Aorta (tissue), 5 donors: ENCODE results near the gene CCDC116. TPM values are rescaled to one million over a fixed set of nuclear protein-coding genes. Genes with fewer than 3 reads are reported as not detected.

ENCODE experiments used
- ATAC-seq: fragments of 200-7000 bp; cut with Tn5 transposase; one replicate; pipeline ENCODE4 v1.9.1; 2022; ENCODE audit warnings: moderate library complexity; ENCODE audit not compliant: low FRiP score
- DNase-seq, 2 donors: peaks; one replicate each; pipeline ENCODE4 v3.0.0-alpha.2; 2020
- H3K27ac ChIP-seq, 2 donors: one replicate each; pipeline ENCODE4 v1.5.1; 2013; ENCODE audit warnings: low read length in 2 of 2, mild to moderate bottlenecking in 2 of 2, moderate library complexity in 2 of 2, control low read depth in 1 of 2, inconsistent platforms in 1 of 2, low read depth in 1 of 2
- H3K27me3 ChIP-seq, 2 donors: one replicate each; pipeline ENCODE4 v1.6.1; 2013; ENCODE audit warnings: control low read depth in 1 of 2, low read length in 1 of 2, mild to moderate bottlenecking in 1 of 2, moderate library complexity in 1 of 2; ENCODE audit not compliant: insufficient read depth in 2 of 2, control insufficient read depth in 1 of 2
- H3K36me3 ChIP-seq, 2 donors: one replicate each; pipeline ENCODE4 v1.6.1; 2013; ENCODE audit warnings: control low read depth in 1 of 2, low read length in 1 of 2, mild to moderate bottlenecking in 1 of 2; ENCODE audit not compliant: insufficient read depth in 2 of 2, control insufficient read depth in 1 of 2
- H3K4me1 ChIP-seq, 2 donors: one replicate each; pipeline ENCODE4 v1.6.1; 2013; ENCODE audit warnings: low read length in 2 of 2, control low read depth in 1 of 2, mild to moderate bottlenecking in 1 of 2, moderate library complexity in 1 of 2; ENCODE audit not compliant: insufficient read depth in 2 of 2, control insufficient read depth in 1 of 2
- H3K4me3 ChIP-seq, 2 donors: one replicate each; pipeline ENCODE4 v1.5.1; 2013; ENCODE audit warnings: low read length in 2 of 2, control low read depth in 1 of 2, mild to moderate bottlenecking in 1 of 2
- H3K9me3 ChIP-seq: one replicate; pipeline ENCODE4 v1.6.1; 2013; ENCODE audit warnings: mild to moderate bottlenecking, low read length; ENCODE audit not compliant: control insufficient read depth
- WGBS, 2 donors: extraction: QIAGEN DNeasy Blood & Tissue Kit; methylation state at CpG; one replicate each; pipeline ENCODE4 v1.1.7; 2013; 5-methylcytosine and 5-hydroxymethylcytosine counted together
- intact Hi-C, 2 donors: fragments of 100-400 bp; cut with DNase I; formaldehyde crosslinking; loops; one replicate each; pipeline versions ENCODE4 v1.14.2 to v1.15.0; 2022
- polyA plus RNA-seq, 2 donors: library from polyadenylated mRNA; stranded (reverse); fragments of 200-250 nt; gene quantifications; one replicate each; pipeline ENCODE4 v1.2.3, GENCODE V29; 2013
- total RNA-seq, 2 donors: library from RNA; stranded (reverse); fragmentation: NEBNext Ultra II Directional; extraction: Animal tissue kit (Norgen Biotek cat#: 25700); gene quantifications; one replicate each; pipeline ENCODE4 v1.2.1, GENCODE V29; 2021
- donor health status: healthy with polysubstance abuse.
- donor health status: Bipolar disorder and iron deficiency.
- donor health status: DM: no; HTN: no; CAD: no.
- donor health status: DM: no; HTN: no; CAD: no.
- donor health status: DM: yes; HTN: yes; CAD: no.

Gene CCDC116
- total and polyA plus RNA-seq, 4 donors, result 1.0 to 2.5 (median 1.8) TPM; not detected in 1

DNA sequence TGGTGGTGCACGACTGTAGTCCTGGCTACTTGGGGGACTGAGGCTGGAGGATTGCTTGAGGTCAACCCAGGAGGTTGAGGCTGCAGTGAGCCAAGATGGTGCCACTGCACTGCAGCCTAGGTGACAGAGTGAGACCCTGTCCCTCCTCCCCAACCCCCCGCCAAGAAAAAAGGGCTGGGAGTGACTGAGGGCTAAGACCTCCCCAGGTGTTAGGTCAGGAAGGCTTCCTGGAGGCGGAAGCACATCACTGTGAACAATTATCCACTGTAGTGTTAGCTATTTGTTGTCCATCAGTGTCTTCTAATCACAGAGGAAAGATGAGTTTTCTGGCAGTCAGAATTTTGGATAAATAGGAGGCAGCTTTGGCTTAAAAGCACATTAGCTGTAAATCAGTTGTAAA is 11.5 kb upstream of the CCDC116 start:
- Histone ChIP-seq H3K27ac (no peak overlapping the region), H3K4me1 (no peaks in the 10 kb centered on the region), H3K4me3 (no peak overlapping the region), H3K36me3 (no peaks in the 10 kb centered on the region), H3K27me3 (no peaks in the 10 kb centered on the region), H3K9me3 (no peaks in the 10 kb centered on the region)
- no peak for DNase-seq
- ATAC-seq, result no peak
- intact Hi-C loops, result no loop called here
- WGBS, 2 donors, result 97 to 100% methylated on average over 3 of the region's 3 CpGs

DNA sequence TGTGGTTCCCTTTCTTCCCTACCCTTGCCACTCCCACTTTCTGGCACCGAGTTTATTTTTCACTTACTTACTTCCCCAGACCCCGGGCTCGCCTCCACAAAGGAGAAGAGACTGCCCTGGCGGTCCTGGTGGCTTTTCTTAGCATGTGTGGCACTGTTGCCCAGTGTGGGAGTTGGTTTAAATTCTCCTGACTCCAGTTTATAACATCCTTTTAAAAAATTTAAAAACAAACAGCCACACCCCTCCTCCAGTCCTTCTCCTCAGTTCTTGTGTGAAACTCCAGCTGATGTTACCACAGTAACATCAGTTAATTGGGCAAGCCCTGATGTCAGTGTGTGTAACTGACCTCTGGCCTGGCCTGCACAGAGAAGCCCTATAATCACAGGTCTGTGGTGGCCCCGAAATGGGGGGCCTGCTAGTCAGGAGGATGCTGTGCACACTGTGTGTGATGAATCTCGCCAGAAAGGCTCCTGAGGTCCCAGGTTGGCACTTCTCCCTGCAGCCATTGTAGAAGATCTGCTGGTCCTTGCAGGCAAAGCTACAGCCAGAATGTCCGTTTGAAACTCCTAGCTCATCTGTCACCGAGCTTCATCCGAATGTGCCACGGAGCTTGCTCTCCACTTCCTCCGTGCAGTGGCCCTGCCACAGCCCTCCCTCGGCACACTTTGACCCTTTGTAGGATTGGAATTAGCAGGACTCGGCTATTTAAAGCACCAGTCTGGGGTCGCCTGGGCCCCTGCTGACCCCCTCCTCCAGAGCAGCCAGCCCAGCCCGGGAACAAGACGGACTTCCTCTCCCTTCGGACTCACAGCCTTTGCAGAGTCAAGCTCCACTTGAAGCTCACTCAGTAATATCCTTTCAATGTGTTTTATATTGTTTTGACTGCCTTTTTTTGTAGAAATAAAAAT is 10.3 kb upstream of the CCDC116 start:
- Histone ChIP-seq H3K9me3 (no peaks in the 10 kb centered on the region), H3K4me1 (no peaks in the 10 kb centered on the region), H3K36me3 (no peaks in the 10 kb centered on the region), H3K27ac (no peak overlapping the region), H3K27me3 (no peaks in the 10 kb centered on the region), H3K4me3 (no peak overlapping the region)
- 80 to 81% methylated on average over 17 of the region's 17 CpGs for WGBS, 2 donors
- DNase-seq (peak in 1 of 2 donors; percentile 69), ATAC-seq (no peak)
- intact Hi-C loops, result loop anchor here in 1 of 2 donors (2.0 kb wide), 1 partner anchor 23 kb away; no protein-coding TSS in a partner anchor

DNA sequence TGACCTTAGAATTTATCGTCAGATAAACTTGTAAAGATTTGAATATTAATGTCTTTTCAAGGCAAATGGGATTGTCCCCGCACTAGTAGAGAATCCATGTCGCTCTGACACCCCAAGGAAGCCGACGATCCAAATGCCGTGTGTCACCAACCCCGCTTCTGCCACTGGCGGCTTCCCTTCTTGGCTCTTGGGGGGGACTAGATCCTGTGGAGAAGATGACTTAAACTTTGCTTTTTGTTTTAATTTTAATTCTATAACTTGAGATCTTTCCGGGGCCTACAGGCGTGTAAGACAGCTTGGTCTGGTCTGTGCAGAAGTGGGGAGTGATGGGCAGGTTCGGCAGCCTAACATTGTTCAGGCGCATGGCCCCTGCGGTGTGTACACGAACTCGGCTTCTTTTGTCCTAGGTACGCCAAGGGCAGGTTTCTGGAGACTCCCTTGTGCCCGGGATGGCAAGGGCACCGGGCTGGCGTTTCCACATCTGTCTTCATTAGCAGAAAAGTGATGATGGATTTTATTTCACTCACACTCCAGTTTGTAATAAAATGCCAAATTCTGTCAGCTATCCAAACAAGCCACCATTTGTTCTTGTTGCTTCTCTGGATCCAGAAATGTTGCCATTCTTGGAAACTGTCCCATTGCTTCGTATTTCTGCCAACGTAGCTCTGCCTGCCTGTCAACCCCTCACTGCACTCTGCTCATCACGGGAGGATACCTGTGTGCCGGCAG is 9.5 kb upstream of the CCDC116 start:
- no peak for ATAC-seq
- no peaks in the 10 kb centered on the region for H3K4me1 ChIP-seq
- 46 to 48% methylated on average over 23 of the region's 23 CpGs for WGBS, 2 donors

DNA sequence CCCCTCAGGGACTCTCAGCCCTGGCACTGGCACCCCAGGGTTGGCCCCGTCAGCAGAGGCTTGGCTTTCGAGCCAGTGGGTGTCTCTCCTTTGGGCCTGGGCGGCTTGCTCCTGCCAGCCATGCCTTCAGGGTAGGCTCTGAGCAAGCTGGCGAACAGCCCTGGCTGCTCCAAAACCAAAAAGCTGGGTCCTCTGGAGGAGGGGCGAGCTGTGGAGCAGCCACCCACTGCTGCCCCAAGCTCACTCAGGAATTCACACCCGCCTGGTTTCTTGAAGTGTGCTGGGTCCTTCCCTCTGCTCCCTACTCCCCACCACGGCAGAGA is 9.0 kb upstream of the CCDC116 start:
- H3K36me3 ChIP-seq, result no peaks in the 10 kb centered on the region
- H3K4me1 ChIP-seq, result no peaks in the 10 kb centered on the region
- H3K4me3 ChIP-seq, result no peak overlapping the region
- no peaks in the 10 kb centered on the region for H3K9me3 ChIP-seq
- DNase-seq, result no peak
- intact Hi-C loops, result loop anchor here in 1 of 2 donors (2.0 kb wide), 1 partner anchor 25 kb away; no protein-coding TSS in a partner anchor
- 9 to 12% methylated on average over 7 of the region's 7 CpGs for WGBS, 2 donors
- peak overlapping the region in 1 of 2 donors; percentile 38 for H3K27ac ChIP-seq
- no peaks in the 10 kb centered on the region for H3K27me3 ChIP-seq
- no peak for ATAC-seq

More for the DNA sequence above, 9.5 kb upstream of the CCDC116 start:
- intact Hi-C loops, result loop anchor here in 1 of 2 donors (2.0 kb wide), 1 partner anchor 24 kb away; no protein-coding TSS in a partner anchor
- no peaks in the 10 kb centered on the region for H3K27me3 ChIP-seq
- no peak for DNase-seq
- no peak overlapping the region for H3K4me3 ChIP-seq
- peak overlapping the region in 1 of 2 donors; percentile 38 for H3K27ac ChIP-seq
- H3K36me3 ChIP-seq, result no peaks in the 10 kb centered on the region
- H3K9me3 ChIP-seq, result no peaks in the 10 kb centered on the region

DNA sequence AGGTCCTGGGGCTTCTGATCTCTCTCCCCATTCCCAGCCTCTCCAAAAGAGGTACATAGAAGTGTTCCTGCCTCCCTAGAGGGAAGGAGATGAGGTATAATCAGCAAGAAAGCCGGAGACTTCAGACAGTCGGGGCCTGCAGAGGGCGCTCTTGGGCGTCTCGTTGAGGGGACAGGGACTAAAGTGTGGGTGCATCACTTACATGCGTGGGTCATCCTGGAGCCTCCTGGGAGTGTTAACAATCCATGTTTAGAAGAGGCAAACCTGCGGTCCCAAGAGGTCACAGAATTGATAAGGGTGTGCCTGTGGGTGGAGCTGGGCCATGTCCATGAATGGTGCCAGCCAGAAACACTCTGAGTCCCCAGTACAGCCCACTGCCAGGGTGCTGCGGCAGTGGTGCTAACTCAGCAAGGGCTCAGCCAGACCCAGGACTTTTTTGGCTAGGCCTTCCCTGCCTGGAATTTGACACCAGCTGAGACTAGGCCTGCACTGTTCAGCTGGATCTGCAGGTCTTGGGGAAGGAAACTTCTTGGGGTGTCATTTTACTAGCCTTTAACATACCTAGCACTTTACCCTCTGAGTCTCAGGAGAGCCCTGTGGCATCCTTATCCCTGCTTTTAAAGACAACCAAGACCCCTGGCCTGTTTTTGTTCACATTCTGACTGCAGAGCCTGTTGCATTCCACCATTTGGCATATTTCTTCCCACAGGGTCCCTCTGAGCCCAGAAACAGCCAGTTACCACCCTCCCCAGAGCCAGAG is 8.3 kb upstream of the CCDC116 start:
- 15 to 21% methylated on average over 8 of the region's 8 CpGs for WGBS, 2 donors
- intact Hi-C loops, result no loop called here
- H3K27ac ChIP-seq, result peak overlapping the region in 1 of 2 donors; percentile 4
- H3K4me3 ChIP-seq, result no peak overlapping the region
- no peaks in the 10 kb centered on the region for H3K4me1 ChIP-seq
- DNase-seq (peak in 1 of 2 donors; percentile 83), ATAC-seq (peak; percentile 56)
- H3K9me3 ChIP-seq, result no peaks in the 10 kb centered on the region
- H3K36me3 ChIP-seq, result no peaks in the 10 kb centered on the region
- H3K27me3 ChIP-seq, result no peaks in the 10 kb centered on the region

DNA sequence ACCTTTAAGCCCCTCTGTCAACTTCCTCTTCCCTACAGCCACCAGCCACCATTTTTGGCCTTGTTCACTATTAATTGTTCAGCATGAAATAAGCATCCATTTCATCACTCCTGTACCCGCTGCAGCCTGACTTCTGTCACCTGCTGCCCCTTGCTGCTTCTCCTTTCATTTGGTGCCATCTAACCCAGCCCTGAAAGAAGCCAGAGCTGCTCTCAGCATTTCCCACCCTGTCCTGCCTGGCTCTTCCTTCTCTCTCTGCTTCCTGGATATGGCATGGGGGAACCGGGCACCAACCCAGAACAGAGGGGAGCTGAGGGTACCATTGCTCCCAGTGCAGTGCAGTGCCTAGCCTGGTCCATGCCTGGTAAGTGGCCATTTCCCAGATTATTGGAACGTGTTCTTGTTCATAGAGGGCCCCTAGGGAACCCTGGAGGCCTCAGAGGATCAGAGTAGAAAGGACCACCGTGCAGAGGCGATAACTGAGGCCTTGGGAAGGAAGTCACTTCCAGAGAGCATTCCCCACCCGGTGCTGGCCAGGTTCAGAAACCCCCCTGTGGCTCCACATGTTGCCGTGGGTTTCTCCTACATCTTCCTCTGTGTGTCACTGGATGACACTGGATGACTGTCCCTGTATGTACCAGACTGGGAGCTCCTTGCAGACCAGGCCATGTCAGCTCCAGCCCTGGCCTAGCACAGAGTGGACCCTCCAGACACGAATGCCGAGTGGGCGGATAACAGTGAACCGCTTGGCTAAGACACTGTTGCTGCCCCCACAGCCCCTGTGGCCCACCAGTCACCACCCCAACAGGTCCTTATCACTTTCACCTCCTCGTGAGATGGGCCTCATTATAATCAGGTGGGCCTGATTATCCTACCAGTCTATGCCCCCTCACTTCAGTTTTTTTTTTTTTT is 7.4 kb upstream of the CCDC116 start:
- no peaks in the 10 kb centered on the region for H3K36me3 ChIP-seq

DNA sequence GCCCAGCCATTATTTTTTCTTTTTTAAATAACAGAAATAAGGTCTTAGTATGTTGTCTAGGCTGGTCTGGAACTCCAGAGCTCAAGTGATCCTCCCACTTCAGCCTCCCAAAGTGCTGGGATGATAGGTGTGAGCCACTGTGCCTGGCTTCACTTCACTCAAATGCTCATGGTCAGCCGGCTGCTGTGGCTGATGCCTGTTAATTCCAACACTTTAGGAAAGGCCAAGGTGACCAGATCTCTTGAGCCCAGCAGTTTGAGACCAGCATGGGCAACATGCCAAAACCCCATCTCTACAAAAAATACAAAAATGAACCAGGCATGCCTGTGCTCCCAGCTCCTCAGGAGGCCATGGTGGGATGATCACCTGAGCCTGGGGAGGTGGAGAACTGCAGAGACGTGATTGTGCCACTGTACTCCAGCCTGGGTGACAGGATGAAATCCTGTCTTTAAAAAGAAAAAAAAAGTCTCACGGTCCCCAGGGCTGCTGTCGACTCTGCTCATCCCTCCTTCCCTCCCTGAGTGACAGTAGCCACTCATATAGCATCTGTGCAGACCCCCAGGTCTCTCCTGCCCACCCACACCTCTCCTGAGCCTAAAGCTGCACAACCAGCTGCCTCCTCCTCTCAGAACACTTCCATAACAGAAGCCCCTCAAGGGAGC is 6.4 kb upstream of the CCDC116 start:
- Histone ChIP-seq H3K9me3 (no peaks in the 10 kb centered on the region), H3K4me1 (no peaks in the 10 kb centered on the region), H3K36me3 (no peaks in the 10 kb centered on the region), H3K27me3 (no peaks in the 10 kb centered on the region), H3K27ac (no peak overlapping the region), H3K4me3 (no peak overlapping the region)
- WGBS, 2 donors, result 73 to 80% methylated on average over 4 of the region's 4 CpGs
- intact Hi-C loops, result no loop called here
- ATAC-seq (no peak), DNase-seq (no peak)

More for the DNA sequence above, 7.4 kb upstream of the CCDC116 start:
- H3K4me3 ChIP-seq, result no peak overlapping the region
- no peaks in the 10 kb centered on the region for H3K9me3 ChIP-seq
- H3K4me1 ChIP-seq, result no peaks in the 10 kb centered on the region
- WGBS, 2 donors, result 75 to 81% methylated on average over 12 of the region's 12 CpGs
- no peak for DNase-seq
- no peak for ATAC-seq
- H3K27me3 ChIP-seq, result no peaks in the 10 kb centered on the region
- no peak overlapping the region for H3K27ac ChIP-seq
- intact Hi-C loops, result no loop called here
